ENCODE measurements around the gene CSNK1G2. TPM values are rescaled to one million over a fixed set of nuclear protein-coding genes. Genes with fewer than 3 reads are reported as not detected.

CSNK1G2 gene
- polyA plus RNA-seq, 10 donors: 27.5 to 50.2 (median 36.4) TPM

DNA sequence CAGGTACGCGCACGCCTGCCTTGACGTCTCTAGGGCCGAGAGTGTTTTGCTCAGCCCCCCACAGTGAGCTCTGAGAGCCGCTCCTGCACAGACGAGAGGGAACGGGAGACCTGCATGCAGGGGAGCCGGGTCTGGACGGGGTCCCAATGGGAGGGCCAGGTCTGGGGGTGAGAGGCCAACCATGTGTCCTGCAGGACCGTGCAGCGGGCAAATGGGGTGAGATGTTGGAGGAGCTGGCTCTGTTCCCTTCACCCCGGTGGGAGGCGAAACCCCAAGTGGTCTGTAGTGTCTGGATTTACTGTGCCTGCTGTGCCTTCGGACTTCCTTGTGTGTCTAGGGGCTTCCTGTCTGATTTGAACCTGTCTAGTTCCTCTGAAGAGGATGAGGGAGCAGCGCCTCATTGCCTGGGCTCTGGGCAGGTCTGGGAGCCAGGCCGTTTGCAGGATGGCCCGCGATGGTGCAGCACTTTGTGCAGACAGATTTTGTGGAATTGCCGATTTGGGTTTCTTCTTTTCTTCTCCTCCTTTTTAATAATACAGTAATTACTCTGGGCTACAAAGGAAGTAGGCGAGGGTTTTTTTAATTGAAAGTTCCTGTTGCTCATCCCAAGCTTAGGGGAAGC lies 2.1 kb downstream of the CSNK1G2 start:
- peak in 2 of 3 donors; percentile 12 to 30 for DNase-seq

DNA sequence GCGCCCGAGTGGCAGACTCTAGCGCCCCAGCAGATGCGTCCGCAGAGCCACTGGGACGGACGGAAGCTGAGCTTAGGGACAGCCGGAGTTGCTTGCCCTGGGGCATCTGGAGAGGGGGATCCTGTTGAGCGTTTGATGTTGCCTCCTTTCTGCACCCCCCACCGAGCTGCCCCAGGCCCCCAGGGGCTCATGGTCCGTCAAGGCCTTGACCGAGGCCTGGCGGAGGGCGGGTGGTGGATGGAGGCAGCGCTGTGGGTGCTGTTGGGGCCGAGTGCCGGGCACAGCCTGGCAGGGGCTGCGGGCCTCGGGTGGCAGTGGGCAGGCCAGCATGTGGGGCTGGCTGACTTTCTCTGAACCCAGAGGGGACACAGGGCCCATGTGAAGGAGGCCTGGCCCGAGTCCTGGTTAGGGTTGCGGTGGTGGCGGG lies 2.7 kb downstream of the CSNK1G2 start:
- no peak for DNase-seq

DNA sequence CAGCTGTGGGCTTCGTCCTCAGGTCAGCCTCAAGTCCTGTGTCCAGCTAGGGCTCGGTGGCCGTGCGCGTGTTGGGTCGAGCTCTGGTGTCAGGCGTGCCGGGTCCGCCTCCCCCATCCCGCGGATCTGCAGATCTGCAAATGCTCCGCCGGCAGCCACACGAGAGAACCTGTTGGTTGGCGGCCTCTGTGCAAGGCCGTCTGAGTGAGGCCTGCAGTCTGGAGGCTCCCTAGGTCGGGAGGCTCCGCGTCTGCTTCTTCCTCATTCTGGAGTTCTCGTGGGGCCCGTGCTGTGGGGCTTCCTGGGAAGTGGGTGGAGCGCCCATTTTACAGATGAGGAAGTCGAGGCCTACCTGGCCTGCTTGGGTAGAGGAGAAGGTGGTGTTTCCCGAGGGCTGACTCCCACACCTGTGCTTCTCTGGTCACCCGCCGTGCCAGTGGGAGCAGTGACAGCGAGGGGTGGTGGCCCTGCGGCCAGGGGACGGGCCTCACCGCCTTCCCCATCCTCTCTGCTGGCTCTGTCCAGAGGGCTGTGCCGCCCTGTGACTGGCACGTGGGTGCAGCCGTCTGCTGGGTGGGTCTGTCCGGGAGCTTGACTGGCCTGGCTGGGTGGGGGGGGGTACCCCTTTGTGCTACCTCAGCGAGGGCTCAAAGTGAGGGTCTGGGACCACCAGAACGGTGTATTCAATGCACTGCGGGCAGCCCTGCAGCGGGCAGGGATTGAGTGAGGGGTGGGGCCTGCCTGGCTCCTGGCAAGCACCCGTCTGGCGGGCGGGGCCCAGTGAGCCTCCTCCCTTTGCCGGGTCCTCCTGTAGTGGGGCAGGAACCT lies 3.3 kb downstream of the CSNK1G2 start:
- no peak for DNase-seq

DNA sequence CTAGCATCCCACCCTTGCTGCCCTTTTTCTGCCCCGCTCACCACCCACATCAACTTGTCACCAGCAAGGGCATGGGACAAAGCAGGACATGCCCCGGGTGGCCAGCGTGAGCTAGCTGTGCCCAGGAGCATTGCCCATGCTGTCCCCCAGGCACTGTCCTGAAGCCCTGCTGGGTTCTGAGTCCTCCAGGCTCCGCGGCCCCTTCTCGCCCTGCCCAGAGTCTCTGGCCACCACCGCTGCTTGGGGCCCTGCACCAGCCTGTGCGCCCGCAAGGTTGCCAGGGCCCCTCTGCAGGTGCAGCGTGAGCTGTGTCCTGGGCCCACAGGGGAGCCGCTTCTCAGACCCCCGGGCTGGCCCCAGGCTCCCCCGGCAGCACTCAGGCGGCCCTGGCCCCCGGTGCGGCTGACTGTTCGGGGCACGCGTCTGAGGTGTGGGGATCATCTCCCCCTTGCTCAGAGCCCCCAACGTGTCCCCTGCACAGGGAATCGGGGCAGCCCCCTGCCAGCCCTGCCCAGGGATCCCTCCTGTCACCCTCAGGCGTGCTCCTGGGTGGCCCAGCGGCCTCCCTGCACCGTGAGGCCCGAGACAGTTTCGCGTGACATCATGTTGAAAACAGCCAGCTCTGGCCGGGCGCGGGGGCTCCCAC lies 4.1 kb downstream of the CSNK1G2 start:
- no peak for DNase-seq

GRCh38 chr19:1945899-1946298 lies 4.9 kb downstream of the CSNK1G2 start:
- peak in 2 of 3 donors; percentile 16 to 37 for DNase-seq

- DNase-seq: no peak
Observed at GRCh38 chr19:1947651-1948209, 6.8 kb downstream of the CSNK1G2 start.

DNA sequence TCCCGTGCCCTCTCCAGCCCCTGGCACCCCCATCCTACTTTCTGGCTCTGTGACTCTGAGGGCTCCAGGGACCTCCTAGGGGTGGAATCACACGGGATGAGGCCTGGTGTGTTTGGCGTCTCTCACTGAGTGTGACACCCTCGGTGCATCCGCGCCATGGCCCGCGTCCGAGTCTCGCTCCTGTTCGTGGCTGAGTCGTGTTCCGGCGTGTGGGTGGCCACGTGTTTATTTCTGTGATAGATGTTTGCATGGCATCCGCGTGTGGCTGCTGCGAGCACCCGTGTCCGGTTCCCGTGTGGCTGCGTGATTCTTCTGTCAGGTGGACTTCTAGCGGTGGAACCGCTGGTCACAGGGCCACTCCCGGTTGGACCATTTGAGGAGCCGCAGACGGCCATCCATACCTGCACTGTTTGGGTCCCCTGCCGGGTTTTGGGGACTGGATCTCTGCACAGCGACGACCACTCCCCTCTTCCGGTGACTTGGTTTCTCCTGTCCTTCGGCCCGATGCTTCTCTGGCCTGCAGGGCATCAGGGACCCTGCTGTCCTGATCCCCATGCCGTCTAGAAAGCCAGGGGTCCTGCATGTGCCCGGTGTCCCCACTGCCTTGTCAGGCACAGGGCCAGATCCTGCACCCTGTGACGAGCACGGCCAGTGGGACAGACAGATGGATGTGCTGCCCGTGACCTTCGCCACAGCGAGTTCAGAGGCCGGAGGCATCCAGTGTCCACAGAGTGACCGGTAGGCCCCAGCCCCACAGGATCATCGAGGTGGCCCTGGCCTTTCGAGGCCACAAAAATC lies 8.5 kb downstream of the CSNK1G2 start:
- no peak for DNase-seq

DNA sequence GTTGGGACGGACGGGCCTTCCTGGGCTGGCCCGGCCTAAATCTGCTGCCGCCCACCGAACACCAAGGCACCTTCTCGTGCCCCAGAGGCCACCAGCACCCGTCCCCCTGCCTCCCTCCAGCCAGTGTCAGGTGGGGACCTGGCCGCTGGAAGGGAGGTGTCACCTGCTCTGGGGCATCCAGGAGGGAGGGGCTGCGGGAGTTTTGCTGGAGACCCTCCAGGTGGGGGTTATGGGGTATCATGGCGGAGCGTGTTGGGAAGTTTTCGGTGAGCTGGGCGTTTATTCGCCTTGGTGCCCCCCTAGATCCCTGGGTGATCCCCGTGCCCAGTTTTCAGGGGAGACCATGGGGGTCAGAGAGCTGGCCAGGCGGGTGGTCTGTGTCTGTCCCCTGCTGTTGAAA lies 9.7 kb downstream of the CSNK1G2 start:
- DNase-seq: no peak

DNA sequence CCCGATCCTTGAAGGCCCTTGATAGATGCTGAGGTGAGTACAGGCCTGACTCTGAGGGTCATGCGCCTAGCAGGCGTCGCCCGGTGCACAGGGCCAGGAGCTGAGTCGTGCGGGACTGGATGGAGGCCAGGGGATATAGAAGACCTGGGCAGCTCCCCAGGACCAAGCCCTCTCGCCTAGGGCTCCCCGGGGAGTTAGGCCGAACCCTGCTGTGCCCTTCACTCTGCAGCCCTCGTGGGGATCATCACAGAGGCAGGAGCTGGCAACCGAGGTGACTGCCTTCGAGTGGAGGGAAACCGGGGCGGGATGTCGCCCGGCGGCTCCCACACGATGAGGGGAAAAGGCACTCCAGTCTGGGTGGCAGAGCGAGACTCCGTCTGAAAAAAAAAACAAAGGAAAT lies 11.7 kb downstream of the CSNK1G2 start:
- DNase-seq: no peak

- no peak for DNase-seq
Observed at GRCh38 chr19:1953037-1953436, 12.1 kb downstream of the CSNK1G2 start.

DNA sequence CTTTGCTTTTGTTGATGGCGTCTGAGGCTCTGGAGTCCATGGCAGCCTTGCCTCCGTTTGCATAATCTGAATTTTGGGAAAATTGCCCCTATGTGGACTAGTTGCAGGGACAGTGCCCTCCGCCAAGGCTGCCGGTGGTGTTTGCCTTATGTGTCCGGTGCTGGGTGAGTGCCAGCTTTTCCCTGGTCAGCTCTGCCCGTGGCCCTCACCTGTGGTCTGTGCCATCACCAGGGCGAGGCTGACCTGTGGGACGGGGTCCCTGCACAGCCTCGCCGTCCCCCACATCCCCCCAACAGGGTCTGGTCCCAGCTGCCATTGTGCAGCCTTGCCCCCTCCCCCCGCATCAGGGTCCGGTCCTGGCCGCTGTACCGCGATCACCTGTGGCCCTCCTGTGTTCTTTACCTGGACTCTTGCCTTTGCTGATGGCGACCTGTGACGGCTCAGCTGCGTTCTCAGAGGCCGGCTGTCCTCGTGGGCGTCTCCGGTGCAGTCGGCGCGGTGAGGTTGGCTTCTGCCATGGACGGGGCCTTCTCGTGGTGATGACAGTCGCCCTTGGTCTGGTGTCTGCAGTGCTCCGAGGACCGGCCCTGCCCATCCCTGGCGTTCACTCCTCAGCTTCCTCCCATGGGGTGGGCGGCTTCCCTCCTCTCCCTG lies 12.6 kb downstream of the CSNK1G2 start:
- DNase-seq: no peak

GRCh38 chr19:1954532-1954933 lies 13.6 kb downstream of the CSNK1G2 start:
- DNase-seq: no peak

- DNase-seq: no peak
Observed at GRCh38 chr19:1955171-1956121, 14.5 kb downstream of the CSNK1G2 start.

DNA sequence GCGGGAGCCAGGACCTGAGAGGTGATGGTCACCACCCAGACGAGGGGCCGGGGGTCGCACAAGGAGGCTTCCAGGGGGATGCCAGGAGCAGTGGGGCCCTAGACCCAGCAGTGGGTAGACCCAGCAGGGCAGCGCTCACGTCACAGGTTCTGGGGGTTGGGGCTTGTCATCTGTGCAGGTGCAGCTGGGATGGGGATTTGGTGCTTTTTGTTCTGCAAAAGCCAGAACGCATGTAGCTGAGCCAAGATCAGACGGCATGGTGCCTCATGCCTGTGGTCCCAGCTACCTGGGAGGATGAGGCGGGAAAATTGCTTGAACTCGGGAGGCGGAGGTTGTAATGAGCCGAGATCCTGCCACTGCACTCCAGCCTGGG lies 15.1 kb downstream of the CSNK1G2 start:
- DNase-seq: no peak

- DNase-seq: no peak
Observed at GRCh38 chr19:1956868-1957492, 16.0 kb downstream of the CSNK1G2 start.

GRCh38 chr19:1957562-1958248 lies 16.7 kb downstream of the CSNK1G2 start:
- no peak for DNase-seq

DNA sequence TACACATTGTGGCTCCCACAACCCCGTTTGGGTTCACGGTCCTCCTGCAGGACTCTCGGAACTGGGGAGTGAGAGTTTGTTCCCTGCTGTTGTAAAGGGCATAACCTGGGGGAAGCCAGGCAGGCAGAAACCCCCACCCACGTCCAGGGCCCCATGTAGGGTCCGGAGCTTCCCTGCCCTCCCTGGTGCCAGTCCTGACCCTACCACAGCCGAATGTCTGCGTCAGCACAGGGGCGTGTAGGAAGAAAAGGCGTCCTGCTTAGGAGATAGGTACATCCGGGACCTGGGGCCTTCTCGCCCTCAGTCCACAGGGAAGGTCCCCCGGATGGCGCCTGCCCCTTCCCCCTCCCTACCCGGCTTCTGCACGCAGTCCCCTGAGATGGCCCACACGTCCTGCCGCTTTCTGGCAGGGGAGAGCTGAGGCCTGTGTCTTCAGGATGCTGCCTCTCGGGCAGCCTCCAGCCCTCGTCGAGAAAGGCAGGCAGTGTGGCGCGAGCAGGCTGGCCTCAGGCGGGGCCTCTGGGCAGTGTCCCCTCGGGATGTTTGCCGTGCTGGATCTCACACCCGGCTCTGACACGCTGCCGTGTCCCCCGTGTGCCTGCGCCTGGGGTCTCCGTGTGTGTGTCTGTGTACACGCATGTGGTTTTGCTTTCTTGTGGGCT lies 19.1 kb downstream of the CSNK1G2 start:
- no peak for DNase-seq

Measured in muscle of back (tissue), 11 donors.